Measurements from ENCODE around the gene SCUBE3.

SCUBE3 gene

DNA sequence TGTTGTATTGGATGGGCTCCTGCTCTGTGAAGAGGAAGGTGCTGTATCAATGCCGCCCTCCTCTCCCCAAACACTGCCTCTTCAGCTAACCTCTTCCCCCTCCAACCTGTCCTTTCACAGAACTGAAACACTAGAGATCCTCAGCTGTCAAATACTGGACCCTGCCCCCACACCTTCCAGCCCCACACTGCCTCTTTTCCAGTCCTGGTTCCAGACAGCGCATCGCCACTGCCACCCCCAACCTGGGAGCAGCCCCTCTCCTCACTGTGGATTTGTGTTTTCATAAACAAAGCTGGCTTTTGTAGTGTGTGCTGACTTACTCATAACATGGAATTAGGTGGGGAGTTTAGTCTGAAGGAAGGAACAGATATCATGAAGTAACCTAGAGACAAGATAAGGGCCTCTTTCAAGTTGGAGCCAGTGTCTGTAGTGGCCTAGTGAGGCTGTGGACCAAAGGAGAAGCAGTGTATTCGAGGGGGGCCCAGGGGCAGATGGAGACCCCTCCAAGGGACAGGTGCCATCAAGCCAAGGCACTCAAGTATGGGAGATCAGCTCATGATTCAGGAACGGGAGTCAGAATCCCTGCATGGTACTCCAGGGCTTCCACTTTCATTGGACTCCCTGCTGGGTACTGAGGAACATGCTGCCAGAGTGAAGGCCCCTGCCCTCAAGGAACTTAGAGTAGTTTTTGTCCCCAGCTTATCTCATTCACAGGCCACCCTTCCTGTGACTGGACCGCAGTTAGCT lies 2.1 kb downstream of the SCUBE3 start:
- Mint-ChIP-seq H3K4me1 (peaks cover 12% of the 10 kb centered on the region), H3K4me3 (no peak overlapping the region), H3K9me3 (no peaks in the 10 kb centered on the region), H3K27ac (no peak overlapping the region), H3K36me3 (no peaks in the 10 kb centered on the region)
- no peak for ATAC-seq
- DNase-seq (ENCODE audit: low spot score in 2 of 2): no peak

DNA sequence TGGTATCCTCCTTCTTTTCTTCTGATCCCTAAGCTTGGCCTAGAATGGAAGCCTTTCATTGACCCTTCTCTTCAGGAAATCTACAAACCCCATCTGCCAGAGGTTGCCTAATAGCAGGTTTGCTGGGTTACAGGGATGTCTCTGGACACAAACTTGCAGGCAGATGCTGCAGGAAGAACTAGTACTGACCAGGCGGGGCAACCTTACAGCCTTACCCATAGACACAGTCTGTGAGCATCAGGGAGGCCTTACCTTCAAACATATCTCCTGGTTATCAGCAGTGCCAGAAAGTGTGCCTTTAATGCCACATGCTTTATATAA lies 2.6 kb downstream of the SCUBE3 start:
- Mint-ChIP-seq H3K4me3 (no peak overlapping the region), H3K36me3 (no peaks in the 10 kb centered on the region), H3K4me1 (peaks cover 12% of the 10 kb centered on the region), H3K9me3 (no peaks in the 10 kb centered on the region), H3K27ac (no peak overlapping the region)
- DNase-seq (ENCODE audit: low spot score in 2 of 2) (no peak), ATAC-seq (no peak)

DNA sequence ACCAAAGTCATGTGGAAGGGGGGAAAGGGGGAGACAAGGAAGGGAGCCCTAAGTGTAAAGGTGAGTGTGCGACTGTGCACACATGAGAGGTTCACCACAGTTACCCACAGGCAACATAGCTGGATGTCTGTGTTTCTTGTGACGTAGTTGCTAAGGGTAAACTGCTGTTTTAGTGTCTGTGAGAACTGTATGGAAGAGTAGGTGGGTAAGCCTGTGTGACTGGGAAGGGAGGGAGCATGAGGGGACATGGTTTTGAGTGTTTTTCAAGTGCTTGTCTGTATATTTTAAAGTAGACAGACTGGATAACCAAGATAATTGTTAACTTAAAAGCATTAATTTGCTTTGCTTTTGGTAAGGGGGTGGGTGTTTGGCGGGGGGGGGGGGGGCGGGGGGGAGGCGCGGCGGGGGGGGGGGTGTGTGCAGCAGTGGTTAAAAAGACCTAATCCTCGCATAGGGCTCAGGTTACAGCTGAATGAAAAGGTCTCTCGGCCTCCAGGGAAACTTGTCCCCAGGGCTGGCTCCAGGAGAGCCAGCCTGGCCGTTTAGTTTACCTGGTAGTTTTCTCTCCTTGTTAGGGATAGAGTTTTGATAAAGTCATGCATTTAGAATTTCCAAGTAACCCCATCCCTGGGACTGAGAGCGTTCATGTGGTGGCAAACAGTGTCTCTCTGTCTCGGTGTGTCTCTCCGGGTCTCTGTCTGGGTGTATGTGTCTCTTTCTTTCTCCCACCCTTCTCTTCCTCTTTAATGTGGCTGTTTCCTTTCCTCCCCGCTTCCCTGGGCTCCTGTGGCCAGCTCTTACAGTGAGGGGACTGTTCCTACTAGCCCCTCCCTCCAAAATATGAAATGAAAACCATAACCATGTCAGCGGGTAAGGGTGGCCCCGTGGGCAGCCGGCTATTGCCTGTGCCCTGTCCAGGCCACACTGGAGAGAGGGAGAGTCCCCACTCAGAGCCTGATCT lies 3.4 kb downstream of the SCUBE3 start:
- Mint-ChIP-seq H3K36me3 (no peaks in the 10 kb centered on the region), H3K9me3 (no peaks in the 10 kb centered on the region), H3K4me1 (peaks cover 12% of the 10 kb centered on the region), H3K4me3 (no peak overlapping the region), H3K27ac (no peak overlapping the region)
- DNase-seq (ENCODE audit: low spot score in 2 of 2) (no peak), ATAC-seq (no peak)

DNA sequence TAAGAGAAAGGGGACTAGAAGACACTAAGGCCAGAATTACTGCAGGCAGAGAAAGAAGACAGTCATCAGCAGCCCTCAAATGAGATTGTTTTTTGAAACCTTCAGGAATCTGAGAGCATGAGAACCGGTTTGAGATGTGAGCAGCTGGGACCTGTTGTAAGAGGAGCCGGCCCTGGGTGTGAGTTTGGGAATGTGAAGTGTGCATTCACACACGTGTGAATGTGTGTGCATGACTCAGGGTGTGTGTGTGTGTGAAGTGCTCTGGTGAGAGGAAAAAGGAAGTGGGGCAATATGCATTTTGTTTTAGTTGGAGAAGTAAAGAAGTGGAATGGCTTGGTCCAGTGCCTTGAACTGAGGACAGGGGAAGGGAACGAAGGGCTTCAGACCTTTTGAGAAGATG lies 4.3 kb downstream of the SCUBE3 start:
- no peaks in the 10 kb centered on the region for H3K36me3 Mint-ChIP-seq
- no peak for DNase-seq (ENCODE audit: low spot score in 2 of 2)
- H3K27ac Mint-ChIP-seq: no peak overlapping the region
- peaks cover 9% of the 10 kb centered on the region for H3K4me1 Mint-ChIP-seq
- ATAC-seq: no peak
- H3K9me3 Mint-ChIP-seq: no peaks in the 10 kb centered on the region
- no peak overlapping the region for H3K4me3 Mint-ChIP-seq

DNA sequence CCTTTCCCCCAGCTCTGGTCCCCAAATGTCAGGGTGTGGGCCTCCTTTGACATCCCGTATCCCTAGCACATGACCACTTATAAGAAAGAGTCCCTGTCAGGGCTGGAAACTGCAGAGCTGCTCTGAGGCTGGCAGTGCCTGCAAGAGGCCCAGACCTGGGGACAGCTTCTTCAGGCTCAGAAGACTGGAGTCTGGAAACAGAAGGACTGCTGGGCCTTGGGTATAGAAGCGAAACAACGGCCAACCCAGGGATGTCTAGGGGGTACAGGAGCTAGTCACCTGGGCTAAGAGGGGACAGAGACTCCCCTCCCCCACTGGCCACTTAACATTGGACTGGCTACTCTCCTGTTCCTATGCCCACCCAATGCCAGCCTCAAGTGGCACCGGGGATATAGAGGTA lies 4.7 kb downstream of the SCUBE3 start:
- Mint-ChIP-seq H3K4me3 (no peak overlapping the region), H3K36me3 (no peaks in the 10 kb centered on the region), H3K27ac (no peak overlapping the region), H3K9me3 (no peaks in the 10 kb centered on the region), H3K4me1 (peaks cover 6% of the 10 kb centered on the region)
- no peak for ATAC-seq
- DNase-seq (ENCODE audit: low spot score in 2 of 2): no peak

DNA sequence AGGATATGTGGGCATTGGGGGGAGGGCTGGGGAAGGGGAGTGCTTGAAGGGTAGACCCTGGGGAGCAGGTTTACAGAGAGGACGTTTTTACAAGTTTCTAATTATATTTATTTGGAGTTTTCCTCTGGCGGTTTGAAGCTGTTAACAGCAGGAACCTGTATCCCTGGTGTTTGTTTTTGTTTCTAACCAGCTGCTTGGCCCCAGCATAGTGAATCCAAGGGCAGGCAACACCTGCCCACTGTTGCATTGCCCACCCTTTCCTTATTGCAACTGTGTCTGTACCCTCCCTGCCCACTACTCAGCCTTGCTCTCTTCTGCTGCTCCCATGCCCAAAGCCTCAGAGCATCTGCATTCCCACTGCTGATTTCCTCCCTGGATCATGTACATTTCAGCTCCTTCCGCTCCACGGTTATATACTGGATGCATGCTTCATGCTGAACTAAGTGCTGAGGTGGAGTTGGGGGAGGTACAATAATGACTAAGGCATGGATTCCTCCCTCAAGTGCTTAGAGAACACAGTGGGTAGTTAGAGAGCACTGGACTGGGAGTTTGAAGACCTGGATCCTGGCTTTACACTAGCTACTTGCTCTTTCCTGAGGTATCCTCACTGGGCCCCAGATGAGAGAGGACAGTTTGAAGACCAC lies 6.0 kb downstream of the SCUBE3 start:
- DNase-seq (ENCODE audit: low spot score in 2 of 2) (no peak), ATAC-seq (no peak)
- Mint-ChIP-seq H3K27ac (no peak overlapping the region), H3K4me3 (no peak overlapping the region), H3K9me3 (no peaks in the 10 kb centered on the region), H3K4me1 (peaks cover 6% of the 10 kb centered on the region), H3K36me3 (no peaks in the 10 kb centered on the region)

DNA sequence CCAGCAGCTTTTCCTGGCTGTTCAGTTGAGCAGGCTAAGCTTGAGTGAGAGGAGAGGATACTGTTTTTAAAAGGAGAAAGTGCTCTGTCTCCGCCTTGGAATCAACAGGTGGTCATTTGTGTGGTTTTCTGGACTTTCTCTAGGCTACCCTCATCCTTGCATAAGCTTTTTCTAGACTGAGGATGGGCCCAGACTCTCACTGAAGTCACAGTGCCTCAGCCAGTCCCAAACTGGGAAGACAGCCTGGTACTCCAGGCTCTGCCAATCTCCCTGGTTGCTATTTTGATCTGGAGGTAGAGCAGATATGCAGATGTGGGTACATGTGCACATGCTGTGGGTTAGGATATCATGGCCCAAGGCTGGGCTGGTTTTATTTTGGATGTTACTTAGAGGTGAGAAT lies 7.0 kb downstream of the SCUBE3 start:
- Mint-ChIP-seq H3K36me3 (no peaks in the 10 kb centered on the region), H3K4me3 (no peak overlapping the region), H3K27ac (no peak overlapping the region), H3K9me3 (no peaks in the 10 kb centered on the region), H3K4me1 (peaks cover 6% of the 10 kb centered on the region)
- no peak for DNase-seq (ENCODE audit: low spot score in 2 of 2)
- ATAC-seq: no peak

DNA sequence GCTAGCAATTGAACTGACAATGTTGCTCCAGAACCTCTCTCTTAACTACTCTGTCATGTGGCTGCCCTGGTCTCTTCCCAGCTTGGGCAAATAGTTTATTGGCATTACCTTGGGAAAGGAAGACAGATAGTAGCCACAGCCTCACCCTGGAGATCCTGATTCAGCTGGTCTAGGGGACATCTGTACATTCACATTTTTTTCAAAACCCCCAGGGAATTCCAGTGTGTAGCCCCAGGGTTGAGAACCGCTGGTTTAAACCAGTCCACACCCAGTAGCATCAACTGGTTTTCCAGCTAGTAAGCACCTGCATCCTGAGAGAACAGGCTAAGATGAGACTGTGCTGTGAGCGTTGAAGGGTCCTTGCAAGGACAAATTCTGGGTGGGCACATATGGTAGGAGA lies 9.6 kb downstream of the SCUBE3 start:
- ATAC-seq (no peak), DNase-seq (ENCODE audit: low spot score in 2 of 2) (no peak)
- Mint-ChIP-seq H3K4me1 (no peaks in the 10 kb centered on the region), H3K4me3 (no peak overlapping the region), H3K36me3 (no peaks in the 10 kb centered on the region), H3K27ac (no peak overlapping the region), H3K9me3 (no peaks in the 10 kb centered on the region)

DNA sequence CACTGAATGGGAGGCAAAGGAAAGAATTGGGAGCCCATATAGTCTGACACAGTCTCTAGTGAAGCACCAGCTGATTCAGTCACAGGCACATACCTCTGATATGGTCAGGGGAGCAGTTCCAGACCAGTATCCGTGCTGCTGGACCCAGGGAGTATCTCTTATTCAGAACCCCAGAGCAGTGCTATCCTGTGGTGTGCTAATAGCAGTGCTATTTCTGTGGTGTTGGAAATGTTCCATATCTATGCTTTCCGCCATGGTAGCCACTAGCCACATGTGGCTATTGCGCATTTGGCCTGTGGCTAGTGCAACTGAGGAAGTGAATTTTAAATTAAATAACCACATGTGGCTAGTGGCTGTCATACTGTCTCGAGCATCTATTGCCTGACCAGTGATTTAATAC lies 11.0 kb downstream of the SCUBE3 start:
- H3K9me3 Mint-ChIP-seq: no peaks in the 10 kb centered on the region
- no peaks in the 10 kb centered on the region for H3K36me3 Mint-ChIP-seq
- no peak overlapping the region for H3K4me3 Mint-ChIP-seq
- ATAC-seq: no peak
- H3K4me1 Mint-ChIP-seq: no peaks in the 10 kb centered on the region
- no peak for DNase-seq (ENCODE audit: low spot score in 2 of 2)
- H3K27ac Mint-ChIP-seq: no peak overlapping the region

DNA sequence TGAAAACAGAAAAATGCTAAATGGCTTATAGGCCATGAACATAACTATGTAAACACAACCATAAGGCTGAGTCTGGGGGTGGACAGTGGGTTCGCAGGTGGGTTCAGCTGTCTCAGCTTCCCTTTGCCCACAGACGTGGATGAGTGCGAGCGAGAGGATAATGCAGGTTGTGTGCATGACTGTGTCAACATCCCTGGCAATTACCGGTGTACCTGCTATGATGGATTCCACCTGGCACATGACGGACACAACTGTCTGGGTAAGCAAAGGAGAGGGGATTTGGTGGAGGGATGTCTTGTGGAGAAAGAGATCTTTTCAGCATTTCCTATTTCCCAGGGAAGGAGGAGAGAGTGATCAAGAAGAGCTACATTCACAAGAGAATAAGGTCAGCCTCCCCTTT lies 14.7 kb downstream of the SCUBE3 start:
- no peaks in the 10 kb centered on the region for H3K36me3 Mint-ChIP-seq
- DNase-seq (ENCODE audit: low spot score in 2 of 2) (no peak), ATAC-seq (no peak)
- H3K4me3 Mint-ChIP-seq: no peak overlapping the region
- H3K4me1 Mint-ChIP-seq: no peaks in the 10 kb centered on the region
- no peak overlapping the region for H3K27ac Mint-ChIP-seq
- H3K9me3 Mint-ChIP-seq: no peaks in the 10 kb centered on the region

DNA sequence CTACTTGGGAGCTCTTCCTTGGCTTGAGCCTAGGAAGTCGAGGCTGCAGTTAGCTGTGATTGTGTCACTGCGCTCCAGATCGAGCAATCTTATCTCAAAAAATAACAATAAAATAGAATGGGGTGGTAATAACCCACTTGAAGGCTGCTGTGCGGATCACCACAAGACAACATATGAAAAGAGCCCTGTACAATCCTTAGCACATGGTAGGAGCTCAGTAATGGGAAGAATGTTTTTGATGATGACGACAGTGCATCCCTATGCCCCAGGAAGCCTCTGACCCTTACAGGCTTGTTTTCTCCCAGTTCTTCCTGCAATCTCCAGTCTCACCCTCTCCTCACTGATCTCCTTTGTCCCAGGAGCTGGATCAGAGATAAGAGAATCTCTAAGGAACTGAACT lies 15.5 kb downstream of the SCUBE3 start:
- ATAC-seq: no peak
- Mint-ChIP-seq H3K9me3 (no peaks in the 10 kb centered on the region), H3K4me3 (no peak overlapping the region), H3K4me1 (no peaks in the 10 kb centered on the region), H3K27ac (no peak overlapping the region), H3K36me3 (no peaks in the 10 kb centered on the region)
- no peak for DNase-seq (ENCODE audit: low spot score in 2 of 2)

DNA sequence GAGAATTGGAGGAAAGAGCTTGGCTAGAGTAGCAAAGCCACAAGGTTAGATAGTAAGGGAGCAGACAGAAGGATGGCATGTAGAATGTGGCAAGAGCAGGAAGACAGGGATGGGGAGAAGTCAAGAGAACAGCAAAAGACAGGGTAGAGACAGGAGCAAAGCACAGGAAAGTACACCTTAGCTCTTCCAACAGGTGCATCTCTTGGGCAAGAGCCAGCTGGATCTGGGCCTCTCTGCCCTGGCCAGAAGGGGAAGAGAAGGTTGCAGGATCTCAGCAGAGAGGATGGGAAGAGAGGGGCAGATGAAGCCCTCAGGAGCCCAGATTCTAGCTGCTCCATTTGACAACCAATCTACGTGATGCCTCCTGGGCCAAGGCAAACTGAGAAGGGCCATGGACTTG lies 16.7 kb downstream of the SCUBE3 start:
- H3K4me1 Mint-ChIP-seq: no peaks in the 10 kb centered on the region
- ATAC-seq: no peak

DNA sequence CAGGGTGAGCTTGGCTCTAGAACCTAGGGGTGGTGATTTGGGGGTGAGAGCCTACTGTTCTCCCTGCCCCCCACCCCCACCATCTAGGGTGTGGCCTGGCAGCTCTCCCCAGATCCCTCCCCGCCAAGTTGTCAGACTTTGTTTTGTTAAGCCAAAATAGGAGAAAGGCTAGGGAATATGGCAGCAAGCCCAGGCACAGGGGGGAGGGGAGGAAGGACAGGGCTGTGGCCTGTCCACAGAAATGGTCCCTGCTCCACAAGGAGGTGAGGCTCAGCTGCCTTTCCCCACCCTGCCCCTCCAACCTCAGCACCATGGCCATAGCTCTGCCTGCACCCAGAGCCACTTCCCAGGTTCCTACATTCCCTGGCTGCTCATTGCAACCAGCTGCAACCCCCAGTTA lies 17.2 kb downstream of the SCUBE3 start:
- DNase-seq (ENCODE audit: low spot score in 2 of 2) (no peak), ATAC-seq (no peak)
- Mint-ChIP-seq H3K4me3 (no peak overlapping the region), H3K27ac (no peak overlapping the region), H3K4me1 (no peaks in the 10 kb centered on the region), H3K9me3 (no peaks in the 10 kb centered on the region), H3K36me3 (no peaks in the 10 kb centered on the region)

More for the DNA sequence above, 16.7 kb downstream of the SCUBE3 start:
- H3K9me3 Mint-ChIP-seq: no peaks in the 10 kb centered on the region
- H3K4me3 Mint-ChIP-seq: no peak overlapping the region
- no peaks in the 10 kb centered on the region for H3K36me3 Mint-ChIP-seq
- no peak for DNase-seq (ENCODE audit: low spot score in 2 of 2)
- no peak overlapping the region for H3K27ac Mint-ChIP-seq

DNA sequence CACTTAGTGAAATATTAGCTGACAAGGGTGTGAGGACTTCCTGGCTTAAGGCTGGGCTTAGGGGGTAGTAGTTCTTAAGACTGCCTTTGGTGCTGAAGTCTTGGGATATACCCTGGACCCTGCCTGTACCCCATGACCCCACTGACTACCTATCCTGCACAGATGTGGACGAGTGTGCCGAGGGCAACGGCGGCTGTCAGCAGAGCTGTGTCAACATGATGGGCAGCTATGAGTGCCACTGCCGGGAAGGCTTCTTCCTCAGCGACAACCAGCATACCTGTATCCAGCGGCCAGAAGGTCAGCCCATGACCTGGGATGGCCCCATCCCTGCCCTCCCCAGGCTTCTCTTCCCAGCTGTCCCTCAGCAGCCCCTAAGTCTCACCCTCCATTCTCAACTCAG lies 17.8 kb downstream of the SCUBE3 start:
- Mint-ChIP-seq H3K4me1 (no peaks in the 10 kb centered on the region), H3K36me3 (no peaks in the 10 kb centered on the region), H3K27ac (no peak overlapping the region), H3K4me3 (no peak overlapping the region), H3K9me3 (no peaks in the 10 kb centered on the region)
- DNase-seq (ENCODE audit: low spot score in 2 of 2) (no peak), ATAC-seq (no peak)

DNA sequence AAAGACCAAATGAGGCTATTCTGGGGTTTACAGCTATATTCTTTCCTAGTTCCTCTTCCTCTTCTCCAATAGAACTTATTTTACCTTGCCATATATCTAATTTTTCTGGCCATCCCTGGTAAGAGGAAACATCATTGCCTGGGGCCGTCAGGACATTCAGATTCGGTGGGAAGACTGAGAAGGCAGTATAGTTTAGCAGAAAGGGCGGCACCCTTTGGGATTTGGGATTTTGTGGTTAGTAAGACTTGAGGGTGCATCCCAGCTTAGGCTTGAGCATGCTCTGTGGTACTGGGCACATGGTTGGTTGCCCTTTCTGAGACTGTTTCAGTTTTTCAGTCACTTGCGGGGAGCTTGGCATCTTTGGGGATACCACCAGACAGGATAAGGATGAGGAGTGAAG lies 21.1 kb downstream of the SCUBE3 start:
- Mint-ChIP-seq H3K4me3 (no peak overlapping the region), H3K4me1 (peaks cover 7% of the 10 kb centered on the region), H3K9me3 (no peaks in the 10 kb centered on the region), H3K27ac (no peak overlapping the region), H3K36me3 (no peaks in the 10 kb centered on the region)
- ATAC-seq: no peak
- no peak for DNase-seq (ENCODE audit: low spot score in 2 of 2)

DNA sequence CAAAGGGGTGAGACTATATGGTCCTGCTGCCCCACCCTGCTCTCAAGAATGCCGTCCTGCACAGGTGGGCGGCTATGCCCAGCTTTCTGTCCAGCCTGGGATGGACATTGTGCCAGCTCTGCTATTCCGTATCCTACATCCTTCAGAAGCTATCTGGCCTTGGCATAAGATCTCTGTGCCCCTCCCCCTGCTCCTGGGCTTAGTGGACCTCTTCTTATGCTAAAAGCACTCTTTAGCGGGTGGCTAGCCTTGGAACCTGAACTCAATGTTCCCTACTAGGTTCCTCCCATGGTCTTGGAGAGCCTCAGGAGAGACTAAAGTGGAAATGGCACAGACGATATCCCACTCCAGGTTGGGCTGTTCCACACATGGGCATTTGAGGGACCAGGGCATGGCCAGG lies 22.5 kb downstream of the SCUBE3 start:
- Mint-ChIP-seq H3K9me3 (no peaks in the 10 kb centered on the region), H3K4me1 (peaks cover 12% of the 10 kb centered on the region), H3K27ac (no peak overlapping the region), H3K4me3 (no peak overlapping the region), H3K36me3 (no peaks in the 10 kb centered on the region)
- no peak for ATAC-seq
- no peak for DNase-seq (ENCODE audit: low spot score in 2 of 2)
